ENCODE measurements around the gene NUBPL.
"Not testable (repeated sequence)": the region's sequence is repeated elsewhere in the genome, so short reads cannot be mapped to it uniquely, and the experiment has no call there.

Gene NUBPL

DNA sequence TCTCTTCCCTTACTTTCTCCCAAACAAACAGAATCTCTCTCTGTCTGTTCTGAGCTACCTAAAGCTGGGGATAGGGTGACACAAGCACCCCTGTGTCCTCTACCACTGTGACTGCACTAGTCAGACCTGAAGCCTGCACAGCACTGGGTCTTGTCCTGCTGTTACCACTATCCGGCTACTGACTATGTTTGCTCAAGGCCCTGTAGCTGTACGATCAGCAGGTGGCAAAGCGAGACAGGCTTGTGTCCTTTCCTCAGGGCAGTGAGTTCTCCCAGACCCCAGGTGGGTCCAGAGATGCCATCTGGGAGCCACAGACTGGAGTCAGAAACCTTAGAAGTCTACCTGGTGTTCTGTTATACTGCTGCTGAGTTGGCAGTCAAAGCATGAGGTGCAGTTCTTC lies 116.4 kb downstream of the NUBPL start:
- no peak for DNase-seq (ENCODE audit: low read depth)

DNA sequence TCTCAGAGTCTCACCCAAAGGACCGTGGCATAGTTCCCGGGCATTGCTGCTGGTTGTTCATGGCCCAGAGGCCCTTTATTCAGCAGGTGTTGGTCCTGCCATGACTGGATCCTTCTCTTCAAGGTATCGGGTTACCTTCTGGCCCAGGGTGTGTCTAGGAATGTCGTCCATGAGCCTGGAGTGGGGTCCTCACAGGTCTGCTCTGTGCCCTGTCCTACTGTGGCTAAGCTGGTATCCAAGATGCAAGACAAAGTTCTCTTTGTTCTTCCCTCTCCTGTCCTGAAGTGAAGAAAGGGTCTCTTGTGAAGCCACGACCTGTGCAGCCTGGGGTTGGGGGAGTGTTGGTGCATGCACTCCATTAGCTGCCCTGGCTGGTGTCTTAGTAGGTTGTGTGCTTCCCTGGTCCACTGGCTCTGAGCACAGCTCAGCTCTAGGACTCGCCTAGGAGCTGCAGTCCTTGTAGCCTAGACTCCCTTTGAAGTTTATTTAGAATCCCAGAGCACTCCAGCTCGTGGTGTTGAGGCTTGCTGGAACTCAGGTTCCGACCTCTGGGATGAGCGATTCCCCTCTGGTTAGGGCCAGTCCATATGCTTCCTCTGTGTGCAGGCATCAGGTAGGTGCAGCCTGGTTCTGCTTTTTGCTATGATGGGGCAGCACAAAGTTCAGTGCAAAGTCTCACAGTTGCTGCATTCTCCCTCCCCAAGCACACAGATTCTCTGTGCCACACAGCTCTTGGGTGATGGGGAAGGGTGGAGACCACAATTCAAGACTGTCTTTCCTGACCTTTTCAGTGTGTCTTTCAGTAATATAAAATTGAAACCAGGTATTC lies 117.4 kb downstream of the NUBPL start:
- DNase-seq (ENCODE audit: low read depth), result no peak

DNA sequence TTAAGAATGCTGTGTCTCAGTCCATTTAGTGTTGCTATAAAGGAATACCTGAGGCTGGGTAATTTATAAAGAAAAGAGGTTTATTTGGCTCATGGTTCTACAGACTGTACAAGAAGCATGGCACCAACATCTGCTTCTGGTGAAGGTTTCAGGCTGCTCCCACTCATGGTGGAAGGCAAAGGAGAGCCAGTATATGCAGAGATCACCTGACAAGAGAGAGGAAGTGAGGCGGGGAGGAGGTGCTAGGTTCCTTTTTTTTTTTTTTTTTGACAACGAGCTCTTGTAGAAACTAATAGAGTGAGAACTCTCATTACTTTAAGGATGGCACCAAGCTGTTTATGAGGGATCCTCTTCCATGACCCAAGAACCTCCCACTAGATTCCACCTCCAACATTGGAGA lies 121.6 kb downstream of the NUBPL start:
- DNase-seq (ENCODE audit: low read depth), result no peak

DNA sequence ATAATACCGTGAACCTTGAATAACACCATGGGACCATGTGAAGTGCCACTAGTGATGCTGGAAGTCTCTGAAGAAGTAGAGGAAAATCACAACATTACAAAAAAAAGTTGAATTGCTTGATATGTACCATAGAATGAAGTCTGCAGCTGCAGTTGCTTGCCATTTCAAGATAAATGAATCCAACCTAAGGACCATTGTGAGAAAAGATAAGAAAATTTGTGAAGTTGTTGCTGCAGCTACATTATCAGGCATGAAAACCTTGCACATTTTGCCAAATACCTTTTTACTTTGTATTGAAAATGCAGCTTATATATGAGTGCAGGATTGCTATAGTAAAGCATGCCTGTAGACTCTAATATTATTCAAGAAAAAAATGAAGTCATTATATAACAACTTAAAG lies 126.5 kb downstream of the NUBPL start:
- no peak for DNase-seq (ENCODE audit: low read depth)

DNA sequence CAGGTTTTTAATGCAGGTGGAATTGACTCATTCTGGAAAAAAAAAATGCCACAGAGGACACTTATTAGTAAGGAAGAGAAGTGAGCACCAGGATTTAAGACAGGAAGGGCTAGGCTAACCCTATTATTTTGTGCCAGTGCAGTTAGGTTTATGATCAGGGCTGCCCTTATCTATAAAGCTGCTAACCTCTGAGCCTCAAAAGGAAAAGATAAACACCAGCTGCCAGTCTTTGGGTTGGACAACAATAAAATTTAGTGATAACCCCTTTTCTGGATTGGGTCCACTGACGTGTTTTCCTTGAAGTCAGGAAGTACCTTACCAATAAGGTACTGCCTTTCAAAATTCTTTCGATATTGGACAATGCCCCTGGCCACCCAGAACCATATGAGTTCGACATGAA lies 128.9 kb downstream of the NUBPL start:
- DNase-seq (ENCODE audit: low read depth), result no peak

DNA sequence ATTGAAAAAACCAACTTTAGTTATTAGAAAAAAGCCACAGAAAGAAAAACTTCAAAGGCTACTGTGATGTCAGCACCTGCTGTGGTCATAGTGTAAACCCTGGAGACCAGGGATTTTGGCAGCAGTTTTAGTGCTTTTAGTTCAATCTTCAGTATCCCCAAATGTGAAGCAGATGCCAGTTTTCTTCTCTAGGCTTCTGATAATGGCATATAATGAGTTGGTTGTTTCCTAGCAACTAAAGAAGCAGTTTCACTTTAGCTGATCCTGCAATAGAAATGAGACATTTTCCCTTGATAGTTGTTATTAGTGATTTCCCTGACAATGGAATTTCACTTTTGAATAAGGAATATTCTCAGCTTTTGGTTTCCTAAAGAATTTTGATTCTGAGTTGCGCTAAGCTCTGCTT lies 131.2 kb downstream of the NUBPL start:
- DNase-seq (ENCODE audit: low read depth), result peak; percentile 9

DNA sequence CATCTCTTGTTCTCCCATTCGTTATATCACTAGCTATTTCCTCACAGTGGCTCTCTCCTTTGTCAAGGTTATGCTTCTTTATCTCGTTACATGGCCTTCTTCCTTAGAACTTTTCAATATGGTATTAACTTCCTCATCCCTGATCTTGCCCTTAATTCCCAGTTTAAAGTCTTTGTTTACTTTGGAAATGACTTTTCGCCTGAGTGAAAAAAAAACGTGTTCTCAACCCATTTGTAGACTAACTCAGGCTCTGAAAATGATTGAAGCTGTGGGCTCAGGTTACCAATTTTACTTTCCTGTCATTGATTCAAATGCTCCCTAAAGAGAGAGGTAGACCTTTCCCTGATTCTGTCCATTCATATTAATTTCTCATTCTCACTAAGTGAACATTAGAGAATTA lies 135.2 kb downstream of the NUBPL start:
- DNase-seq (ENCODE audit: low read depth), result no peak

DNA sequence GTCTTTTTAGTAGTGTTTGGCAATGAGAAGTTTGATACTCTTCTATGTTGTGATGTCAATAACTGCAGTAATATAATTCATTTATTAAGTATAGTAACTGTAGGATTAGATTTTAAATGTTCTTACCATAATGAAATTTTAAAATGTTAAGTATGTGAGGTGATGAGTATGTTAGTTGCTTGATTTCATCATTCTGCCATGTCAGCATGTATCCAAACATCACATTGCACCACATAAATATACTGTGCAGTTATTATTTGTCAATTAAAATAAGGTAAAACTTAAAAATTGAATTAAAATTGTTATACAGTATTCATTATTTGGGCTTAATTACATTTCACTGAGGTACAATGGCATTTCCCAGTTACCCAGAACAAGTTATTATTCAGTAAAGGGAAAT lies 138.6 kb downstream of the NUBPL start:
- DNase-seq (ENCODE audit: low read depth), result no peak

DNA sequence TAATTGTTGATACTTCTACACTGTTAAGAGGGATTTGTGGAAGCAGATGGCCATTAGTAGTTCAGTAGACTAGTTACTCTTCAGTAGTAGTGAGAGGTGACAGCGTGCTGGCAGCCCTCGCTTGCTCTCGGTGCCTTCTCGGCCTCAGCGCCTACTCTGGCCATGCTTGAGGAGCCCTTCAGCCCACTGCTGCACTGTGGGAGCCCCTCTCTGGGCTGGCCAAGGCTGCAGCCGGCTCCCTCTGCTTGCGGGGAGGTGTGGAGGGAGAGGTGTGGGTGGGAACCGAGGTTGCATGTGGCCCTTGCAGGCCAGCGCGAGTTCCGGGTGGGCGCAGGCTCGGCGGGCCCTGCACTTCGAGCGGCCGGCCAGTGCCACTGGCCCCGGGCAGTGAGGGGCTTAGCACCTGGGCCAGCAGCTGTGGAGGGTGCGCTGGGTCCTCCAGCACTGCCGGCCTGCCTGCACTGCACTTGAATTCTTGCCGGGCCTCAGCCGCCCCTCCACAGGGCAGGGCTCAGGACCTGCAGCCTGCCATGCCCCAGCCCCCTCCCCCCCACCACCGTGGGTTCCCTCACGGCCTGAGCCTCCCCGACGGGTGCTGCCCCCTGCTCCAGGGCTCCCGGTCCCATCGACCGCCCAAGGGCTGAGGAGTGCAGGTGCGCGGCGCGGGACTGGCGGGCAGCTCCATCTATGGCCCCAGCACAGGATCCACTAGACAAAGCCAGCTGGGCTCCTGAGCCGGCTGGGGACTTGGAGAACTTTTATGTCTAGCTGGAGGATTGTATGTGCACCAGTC lies 139.3 kb downstream of the NUBPL start:
- no peak for DNase-seq (ENCODE audit: low read depth)

DNA sequence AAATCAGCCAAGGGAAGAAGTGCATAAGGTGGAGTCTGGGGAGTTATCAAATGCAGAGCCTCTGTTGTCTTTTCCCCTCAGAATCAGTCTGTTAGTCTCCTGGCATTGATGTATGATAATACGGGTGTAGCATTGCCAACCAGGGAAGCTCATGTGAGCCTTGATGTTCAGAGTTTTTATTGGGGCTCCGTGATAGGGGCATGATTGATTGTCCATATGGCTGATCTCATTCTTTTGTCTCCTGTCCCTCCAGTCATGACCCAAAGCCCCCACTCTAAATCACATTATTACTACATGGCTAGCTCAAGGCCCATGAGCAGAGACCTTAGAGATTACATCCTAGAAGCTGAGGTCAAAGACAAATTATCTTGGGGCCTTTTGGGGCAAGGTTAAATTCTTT lies 140.9 kb downstream of the NUBPL start:
- no peak for DNase-seq (ENCODE audit: low read depth)

DNA sequence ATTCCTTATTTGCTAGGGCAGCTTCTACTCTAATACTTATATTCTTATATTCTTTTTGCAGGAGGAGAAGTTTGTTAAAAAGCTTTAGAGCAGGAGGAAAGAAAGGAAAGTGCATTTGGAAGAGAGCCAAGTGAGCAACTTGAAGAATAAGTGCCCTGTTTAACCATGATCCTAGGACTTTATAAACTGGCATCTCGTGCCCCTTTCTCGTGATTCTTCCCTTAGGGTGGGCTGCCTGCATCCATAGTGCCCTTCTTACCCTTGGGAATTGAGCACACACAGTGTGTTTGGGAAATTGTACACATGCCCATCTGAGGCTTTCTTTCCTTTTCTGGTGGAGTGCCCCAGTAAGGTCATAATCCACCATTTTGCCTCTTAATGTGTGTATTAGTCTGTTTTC lies 141.9 kb downstream of the NUBPL start:
- DNase-seq (ENCODE audit: low read depth), result no peak

DNA sequence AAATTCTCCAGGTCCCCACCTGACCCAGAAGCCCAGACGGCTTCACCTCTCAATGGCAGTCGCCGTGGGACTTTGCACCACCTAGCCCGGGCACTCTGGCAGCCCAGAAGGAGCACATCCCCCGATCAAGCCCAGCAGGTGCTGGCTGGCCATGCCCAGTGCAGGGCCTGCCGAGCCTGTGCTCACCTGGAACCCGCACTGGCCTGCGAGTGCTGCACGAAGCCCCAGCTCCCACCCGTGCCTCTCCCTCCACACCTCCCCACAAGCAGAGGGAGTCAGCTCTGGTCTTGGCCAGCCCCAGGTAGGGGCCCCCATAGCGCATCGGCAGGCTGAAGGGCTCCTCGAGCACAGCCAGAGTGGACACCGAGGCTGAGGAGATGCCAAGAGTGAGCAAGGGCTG lies 144.5 kb downstream of the NUBPL start:
- DNase-seq (ENCODE audit: low read depth), result no peak

DNA sequence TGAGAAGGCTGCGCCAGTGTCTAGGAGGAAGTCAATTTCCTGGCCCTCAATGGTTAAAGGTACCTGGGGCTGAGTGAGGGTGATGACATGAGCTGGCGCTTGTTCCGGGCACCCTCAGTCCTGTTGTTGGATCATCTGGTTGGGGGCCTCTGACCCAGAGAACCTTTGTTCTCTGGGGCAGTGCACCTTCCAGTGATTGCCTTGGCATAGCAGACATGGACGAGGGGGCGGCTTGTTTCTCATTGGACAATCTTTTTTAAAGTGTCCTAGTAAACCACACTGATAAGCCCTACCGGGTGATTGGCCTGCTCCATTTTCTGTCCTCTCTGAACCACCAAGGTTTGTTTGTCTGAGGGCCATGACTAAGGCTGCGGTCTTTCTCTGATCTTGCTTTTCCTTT lies 147.5 kb downstream of the NUBPL start:
- not testable (repeated sequence) for DNase-seq (ENCODE audit: low read depth)

DNA sequence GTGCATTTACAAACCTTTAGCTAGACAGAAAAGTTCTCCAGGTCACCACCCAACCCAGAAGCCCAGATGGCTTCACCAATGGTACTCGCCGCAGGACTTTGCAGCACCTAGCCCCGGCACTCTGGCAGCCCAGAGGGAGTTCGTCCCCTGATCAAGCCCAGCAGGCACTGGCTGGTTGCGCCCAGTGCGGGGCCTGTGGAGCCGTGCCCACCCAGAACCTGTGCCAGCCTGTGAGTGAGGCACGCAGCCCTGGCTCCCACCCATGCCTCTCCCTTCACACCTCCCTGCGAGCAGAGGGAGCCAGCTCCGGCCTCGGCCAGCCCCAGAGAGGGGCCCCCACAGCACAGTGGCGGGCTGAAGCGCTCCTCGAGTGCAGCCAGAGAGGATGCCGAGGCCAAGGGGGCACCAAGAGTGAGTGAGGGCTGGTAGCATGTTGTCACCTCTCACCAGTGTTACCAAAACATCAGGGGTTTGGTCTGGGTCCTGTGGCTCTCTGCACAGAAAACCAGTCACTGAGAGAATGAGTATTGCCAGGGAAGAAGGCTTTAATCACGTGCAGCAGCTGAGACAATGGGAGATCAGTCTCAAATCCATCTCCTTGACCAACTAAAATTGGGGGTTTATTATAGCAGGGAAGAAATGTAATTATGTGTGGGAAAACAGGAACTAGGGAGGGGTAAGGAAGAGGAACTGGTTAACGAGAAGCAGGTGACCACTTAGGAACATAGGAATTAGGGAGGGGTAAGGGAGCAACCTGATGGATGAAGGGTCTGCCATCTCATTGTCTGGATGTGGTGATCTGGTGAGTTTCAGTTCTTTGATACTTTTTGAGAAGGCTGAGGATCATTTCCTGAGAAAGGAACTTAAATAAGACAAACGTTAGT lies 151.3 kb downstream of the NUBPL start:
- no peak for DNase-seq (ENCODE audit: low read depth)

DNA sequence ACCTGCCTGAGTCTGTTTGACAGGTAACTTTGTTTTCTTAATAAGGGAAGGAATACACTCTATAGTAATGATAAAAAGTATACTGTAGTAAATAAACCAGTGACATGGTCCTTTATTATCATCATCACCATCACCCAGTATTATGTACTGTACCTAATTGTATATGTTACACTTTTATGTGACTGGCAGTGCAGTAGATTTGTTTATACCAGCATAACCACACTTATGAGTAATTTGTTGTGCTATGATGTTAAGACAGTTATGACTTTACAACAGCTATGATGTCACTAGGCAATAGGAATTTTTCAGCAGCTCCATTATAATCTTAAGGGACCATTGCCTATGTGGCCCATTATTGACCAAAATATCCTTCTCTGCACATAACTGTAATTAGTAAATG lies 155.0 kb downstream of the NUBPL start:
- DNase-seq (ENCODE audit: low read depth), result peak; percentile 8

DNA sequence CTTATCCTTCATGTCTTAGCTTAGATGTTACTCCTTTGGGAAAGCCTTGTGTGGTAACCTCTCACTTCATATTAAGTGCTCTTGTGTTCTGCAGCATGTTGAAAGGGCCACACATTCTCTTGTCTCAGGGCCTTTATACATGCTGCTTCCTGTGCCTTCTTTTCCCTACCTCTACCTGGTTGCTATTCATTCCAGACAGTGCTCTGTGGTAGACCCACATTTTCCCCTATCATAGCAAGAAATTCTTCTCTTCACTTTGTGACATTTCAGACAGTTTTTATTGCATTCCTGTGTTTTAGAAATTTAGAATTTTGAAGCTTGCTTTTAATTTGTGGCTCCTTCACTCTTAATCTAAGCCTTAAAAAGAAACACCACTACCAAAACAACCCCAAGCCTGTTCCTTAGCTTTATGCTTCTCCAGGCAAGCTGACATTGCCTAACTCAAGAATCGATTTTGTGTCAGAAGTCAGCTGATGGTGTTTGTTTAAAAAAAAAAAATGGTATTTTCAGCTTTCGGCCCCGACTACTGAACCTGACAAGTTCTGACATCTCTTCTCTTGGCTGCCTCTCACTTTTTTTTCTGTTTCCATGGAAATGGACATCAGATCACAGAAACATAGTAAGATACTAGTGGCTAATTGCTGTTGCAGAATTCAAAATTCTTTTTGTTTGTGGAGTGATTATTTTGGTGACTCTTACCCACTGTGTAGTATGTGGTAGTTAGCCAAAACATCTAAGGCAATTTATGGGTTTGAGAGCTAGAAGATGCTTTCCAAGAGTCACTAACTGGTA lies 156.3 kb downstream of the NUBPL start:
- no peak for DNase-seq (ENCODE audit: low read depth)

DNA sequence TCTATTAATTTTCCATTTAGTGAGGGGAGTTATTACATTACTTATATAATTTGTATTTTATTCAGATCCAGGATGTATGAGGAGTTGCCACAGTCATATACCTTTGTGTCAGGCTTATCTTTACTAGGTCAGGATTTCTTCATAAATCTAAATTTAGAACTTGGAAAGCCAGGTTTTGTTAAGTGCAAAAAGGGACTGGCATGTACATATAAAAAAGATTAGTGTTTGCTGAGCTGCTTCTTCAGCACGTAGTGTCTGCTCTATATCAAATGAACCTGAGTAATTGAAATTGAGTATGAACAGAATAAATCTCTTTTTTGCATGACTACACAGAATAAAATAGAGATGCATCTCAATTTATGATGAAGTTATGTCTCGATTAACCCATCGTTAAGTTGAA lies 157.4 kb downstream of the NUBPL start:
- DNase-seq (ENCODE audit: low read depth), result no peak

DNA sequence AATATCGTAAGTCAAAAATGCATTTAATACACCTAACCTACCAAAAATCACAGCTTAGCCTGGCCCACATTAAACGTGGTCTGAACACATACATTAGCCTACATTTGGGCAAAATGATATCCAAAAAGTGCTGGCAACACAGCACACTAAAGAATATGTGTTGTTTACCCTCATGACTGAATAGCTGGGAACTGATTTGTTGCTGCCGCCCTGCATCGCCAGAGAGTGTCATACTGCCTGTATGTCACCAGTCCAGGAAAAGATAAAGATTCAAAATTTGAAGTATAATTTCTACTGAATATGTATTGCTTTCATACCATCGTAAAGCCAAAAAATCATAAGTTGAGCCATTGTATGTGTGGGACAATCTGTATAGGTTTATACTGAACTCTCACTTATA lies 157.8 kb downstream of the NUBPL start:
- DNase-seq (ENCODE audit: low read depth), result no peak

DNA sequence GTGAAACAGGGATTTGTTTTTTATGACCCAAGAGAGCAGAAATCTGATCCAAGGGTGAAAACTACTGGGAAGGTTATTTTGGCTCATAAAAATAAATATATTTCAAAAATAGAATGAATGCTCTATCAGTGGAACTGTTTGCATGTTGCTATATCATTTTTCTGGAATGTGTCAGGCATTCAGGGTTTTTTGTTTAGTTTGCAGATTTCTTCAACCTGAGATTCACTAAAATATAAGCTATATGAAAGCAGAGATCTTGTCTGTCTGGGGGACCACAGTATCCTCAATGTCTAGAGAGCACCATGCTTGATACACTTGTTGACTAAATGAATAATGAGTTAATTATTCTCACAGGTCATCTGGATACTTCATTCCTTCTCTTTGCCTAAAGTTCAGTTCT lies 165.1 kb downstream of the NUBPL start:
- no peak for DNase-seq (ENCODE audit: low read depth)

DNA sequence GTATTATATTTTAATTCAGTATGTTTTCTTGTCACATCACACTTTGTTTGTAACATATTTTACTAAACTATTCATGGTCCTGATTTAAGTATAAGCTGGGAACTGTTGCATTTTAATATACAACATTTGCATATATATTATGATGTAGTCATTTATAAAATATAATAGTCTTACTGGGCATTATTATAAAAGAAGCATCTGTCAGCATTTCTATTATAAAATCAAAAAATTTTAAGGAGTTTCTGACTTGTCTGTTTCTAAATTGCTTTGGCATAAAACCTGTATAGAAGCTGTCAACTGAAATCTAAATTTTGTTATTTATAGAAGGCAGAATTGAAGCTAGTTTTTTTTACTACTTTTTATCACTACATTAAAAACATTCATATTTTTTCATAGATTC lies 166.6 kb downstream of the NUBPL start:
- no peak for DNase-seq (ENCODE audit: low read depth)

DNA sequence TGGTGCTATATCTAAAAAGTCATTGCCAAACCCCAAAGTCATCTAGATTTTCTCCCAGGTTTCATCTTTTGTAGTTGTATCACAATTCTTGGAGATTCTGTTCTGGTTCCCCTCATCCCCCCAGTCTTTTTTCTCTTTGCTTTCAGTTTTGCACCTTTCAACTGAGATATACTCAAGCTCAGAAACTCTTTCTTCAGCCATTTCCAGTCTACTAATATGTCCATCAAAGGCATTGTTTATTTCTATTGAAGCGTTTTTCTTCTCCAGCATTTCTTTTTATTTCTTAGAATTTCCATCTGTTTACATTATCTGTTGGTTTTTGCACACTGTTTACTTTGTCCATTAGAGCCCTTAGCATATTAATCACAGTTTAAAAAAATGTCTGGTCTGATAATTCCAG lies 179.5 kb downstream of the NUBPL start:
- DNase-seq (ENCODE audit: low read depth), result no peak

DNA sequence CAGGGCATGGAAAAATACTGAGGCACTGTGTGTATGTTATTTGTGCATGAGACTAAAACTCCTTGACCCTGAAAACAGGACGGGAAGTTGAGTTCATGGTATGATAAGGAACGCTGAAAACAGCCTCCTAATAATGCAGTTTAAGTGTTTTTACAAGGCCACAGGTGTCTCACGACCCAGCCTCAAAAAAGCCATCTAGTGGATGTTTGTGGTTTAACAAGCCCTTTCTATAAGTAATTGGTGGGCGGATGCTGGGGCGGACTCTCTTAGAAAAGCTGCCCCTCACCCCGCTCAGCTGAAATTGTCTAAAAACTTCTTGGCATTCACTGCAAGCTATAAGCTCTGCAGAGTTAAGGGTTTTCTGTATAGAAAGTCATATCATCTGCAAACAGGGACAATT lies 184.5 kb downstream of the NUBPL start:
- no peak for DNase-seq (ENCODE audit: low read depth)
